GM21737 (cell line): ENCODE results near the gene KRTAP6-1.

ENCODE experiments used
- ATAC-seq: cut with Tn5 transposase; IDR thresholded peaks from one replicate; pipeline ENCODE4 v1.9.1; 2021; ENCODE audit warnings: mild to moderate bottlenecking, moderate library complexity; ENCODE audit not compliant: unreplicated experiment

The KRTAP6-1 gene, protein sequence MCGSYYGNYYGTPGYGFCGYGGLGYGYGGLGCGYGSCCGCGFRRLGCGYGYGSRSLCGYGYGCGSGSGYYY

DNA sequence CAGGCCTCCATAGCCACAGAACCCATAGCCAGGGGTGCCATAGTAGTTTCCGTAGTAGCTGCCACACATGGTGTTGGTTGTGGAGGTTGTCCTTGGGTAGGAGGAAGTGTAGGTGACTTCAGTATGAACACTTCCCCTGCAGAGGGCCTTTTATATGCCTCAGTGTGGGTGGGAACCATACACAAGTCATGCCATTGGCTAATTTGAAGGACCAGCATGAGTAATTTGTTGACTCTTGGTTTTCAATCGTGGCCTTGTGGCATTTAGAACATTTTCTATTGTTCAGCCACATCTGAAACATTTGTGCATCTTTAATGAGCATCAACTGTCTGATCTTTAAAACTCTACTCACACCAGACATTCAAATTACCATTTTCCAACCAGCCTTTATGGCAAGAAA lies at the start of gene KRTAP6-1:
KRTAP6-1 (minus strand) TSS at position 95 of the 400 bp plus-strand sequence; CDS start at position 69, 26 bp downstream.
- no peak for ATAC-seq

GRCh38 chr21:30652891-30653290 lies 39.2 kb upstream of the KRTAP6-1 start:
- ATAC-seq, result no peak

DNA sequence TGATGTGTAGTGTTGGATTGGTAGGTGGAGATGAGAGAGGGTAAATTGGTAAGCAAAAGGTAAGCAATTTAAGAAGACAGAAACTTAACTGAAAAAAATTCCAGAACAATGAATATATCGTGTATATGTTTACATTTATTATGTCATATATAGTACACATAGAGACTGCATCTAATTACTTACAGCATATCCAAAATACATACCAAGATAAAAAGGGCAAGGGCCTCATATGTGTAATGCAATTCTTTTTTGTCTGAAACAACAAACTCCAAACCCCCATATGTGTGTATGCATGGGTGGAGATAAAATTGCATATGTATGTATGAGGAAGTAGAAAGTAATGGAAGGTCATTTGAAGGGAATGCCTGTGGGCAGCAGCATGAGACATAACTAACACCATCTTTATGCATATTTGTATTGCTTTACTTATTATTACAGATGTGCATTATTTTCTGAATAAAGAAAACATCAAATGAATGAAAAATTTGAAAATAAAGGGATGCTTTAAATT lies 33.2 kb upstream of the KRTAP6-1 start:
- no peak for ATAC-seq

DNA sequence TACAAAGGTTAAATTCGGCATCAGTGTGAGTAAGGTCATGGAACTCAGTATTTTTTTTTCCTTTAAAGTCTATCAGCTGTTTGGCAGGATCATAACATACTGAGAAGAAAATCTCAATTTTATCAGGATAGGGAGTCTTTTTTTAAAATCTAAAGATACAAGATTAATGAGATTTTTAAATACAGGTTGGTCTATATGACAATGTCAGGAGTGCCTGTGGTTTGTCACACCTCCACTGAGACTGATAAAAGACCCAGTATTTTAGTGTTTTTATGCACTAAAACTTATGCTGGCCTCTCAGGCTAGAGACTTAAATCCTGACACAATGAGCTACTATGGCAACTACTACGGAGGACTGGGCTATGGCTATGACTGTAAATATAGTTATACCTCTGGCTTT lies 28.8 kb upstream of the KRTAP6-1 start, which contains the start of gene KRTAP20-3:
KRTAP20-3 (plus strand) TSS at position 301 of the 400 bp plus-strand sequence.
- no peak for ATAC-seq

GRCh38 chr21:30638686-30639085 lies 25.0 kb upstream of the KRTAP6-1 start:
- ATAC-seq, result no peak

- no peak for ATAC-seq
Observed at GRCh38 chr21:30634906-30635305, 21.2 kb upstream of the KRTAP6-1 start, which contains the start of gene KRTAP20-2. KRTAP20-2 (plus strand) TSS chr21:30635206; CDS start chr21:30635264, 58 bp downstream.

- ATAC-seq, result no peak
Observed at GRCh38 chr21:30629200-30629599, 15.5 kb upstream of the KRTAP6-1 start.

- no peak for ATAC-seq
Observed at GRCh38 chr21:30628109-30628508, 14.4 kb upstream of the KRTAP6-1 start.

GRCh38 chr21:30625449-30626165 lies 11.9 kb upstream of the KRTAP6-1 start:
- no peak for ATAC-seq

DNA sequence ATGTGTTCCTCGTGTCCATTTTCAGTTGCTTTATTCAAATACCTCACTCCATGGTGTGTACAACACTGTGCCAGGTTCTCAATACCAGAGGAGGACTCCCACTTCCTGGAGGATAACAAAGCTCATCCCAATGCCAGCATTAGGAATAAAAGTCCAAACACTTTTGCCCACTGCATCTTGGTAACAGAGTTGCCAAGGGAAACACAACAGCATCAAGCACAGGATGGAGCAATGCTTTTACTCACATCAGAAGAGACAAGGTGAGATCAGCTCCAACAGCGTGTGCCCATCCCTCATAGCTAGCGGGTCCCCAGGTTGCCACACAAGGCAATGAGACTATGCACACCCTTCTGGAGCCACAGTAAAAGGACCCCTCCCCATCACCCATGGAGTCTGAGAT lies 9.6 kb upstream of the KRTAP6-1 start:
- no peak for ATAC-seq

DNA sequence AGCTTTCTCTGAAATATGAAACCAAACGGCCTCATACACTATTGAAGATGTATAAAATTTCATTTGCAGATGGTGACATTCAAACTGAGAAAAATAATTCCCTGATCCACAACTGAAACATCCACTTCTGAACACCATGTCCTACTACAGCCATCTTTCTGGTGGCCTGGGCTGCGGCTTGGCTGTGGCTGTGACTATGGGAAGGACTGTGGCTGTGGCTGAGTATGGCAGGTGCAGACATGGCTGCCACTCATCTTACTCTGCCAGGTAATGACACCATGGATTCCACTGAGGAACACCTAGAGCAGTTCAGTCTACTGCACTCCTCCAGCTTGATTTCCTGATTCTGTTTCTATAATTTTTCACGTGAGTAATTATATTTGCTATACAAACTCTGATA lies 6.8 kb upstream of the KRTAP6-1 start, which contains the start of gene KRTAP20-4:
KRTAP20-4 (plus strand) TSS at position 106 of the 400 bp plus-strand sequence.
- ATAC-seq, result no peak

DNA sequence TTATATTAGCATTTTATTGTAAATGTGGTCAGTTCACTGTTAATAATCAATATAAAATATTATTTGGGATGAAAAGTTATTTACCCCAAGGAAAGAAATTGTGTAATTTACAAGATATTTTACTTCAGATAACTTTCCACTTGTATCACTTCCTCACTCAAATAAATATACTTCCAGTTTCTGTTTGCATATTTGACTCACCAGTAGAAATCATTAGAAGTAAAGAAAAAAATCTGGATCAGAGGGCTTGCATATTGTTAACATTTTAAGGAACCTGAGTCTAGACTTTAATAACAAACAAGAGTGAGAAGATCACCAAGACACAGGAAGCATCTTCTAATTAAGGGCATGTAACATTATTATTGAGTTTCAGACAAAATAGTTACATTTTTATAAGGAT lies 6.3 kb upstream of the KRTAP6-1 start:
- ATAC-seq, result no peak

DNA sequence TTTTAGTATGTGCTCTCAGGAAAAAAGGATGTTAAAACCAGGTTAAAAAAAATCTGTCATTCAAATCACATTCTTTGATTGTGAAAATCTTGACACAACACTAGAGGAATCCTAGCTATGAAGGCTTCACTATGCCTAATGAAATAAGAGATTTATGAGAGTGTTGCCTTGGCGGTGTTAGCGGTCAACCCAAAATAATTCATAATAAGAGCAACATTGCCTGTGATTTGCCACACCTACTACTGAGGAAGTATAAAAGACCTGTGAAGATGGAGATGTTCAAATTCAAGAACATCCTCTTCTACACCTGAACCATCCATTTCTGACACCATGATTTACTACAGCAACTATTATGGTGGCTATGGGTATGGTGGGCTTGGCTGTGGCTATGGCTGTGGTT lies 2.4 kb upstream of the KRTAP6-1 start, which contains the start of gene KRTAP20-1:
KRTAP20-1 (plus strand) TSS at position 301 of the 400 bp plus-strand sequence; CDS start at position 331, 30 bp downstream.
- ATAC-seq, result no peak

- ATAC-seq, result no peak
Observed at GRCh38 chr21:30615199-30615598, 1.5 kb upstream of the KRTAP6-1 start.

DNA sequence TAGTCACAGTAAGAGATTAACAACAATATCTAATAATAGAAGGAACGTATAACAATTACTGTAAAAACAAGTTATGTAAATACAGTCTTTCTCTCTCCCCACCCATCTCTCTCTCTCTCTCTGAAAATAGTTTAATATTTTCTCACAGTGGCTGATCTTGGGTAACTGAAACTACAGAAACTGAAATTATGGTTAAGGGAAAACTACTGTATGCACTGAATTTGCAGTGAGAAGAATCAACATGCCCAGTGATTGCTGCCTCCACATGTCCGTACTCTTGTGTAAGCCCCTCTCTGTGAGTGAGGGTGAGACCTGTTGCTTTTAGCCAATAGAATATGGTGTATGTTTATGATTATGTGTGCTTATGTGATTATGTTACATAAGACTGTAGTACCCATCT lies 1.6 kb downstream of the KRTAP6-1 start:
- no peak for ATAC-seq

DNA sequence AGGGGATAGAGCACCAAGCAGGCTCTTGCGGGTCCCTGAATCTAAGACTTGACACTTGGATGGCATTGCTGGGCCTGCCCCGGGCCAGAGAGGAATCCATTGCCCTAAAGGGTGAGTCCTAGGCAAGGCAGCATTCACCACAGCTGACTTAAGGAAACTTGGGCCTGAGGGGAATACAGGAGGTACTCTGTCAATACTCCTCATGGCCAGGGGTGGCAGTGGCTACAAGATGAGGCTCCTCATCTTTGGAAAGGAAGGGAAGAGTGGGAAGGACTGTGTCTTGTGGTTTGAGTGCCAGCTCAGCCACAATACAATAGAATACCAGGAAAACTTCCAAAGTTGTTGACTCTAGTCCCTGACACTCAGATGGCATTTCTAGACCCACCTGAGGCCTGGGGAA lies 7.8 kb downstream of the KRTAP6-1 start:
- no peak for ATAC-seq

DNA sequence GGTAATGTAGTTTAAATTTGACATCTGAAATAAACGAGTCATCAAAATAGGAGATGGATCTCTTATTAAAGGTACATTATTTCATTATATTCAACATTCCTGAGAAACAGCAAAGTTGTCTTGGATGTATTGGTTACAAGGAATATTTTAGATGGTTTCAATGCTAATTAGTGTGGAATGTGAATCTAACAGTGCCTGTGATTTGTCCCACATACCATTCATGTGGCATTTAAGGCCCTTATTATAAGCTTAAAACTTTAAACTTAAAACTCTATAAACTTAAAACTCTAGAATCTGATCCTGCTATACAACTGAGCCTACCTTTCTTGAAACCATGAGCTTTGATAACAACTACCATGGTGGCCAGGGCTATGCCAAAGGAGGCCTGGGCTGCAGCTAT lies 12.9 kb downstream of the KRTAP6-1 start, which contains the start of gene KRTAP22-1:
KRTAP22-1 (plus strand) TSS at position 301 of the 400 bp plus-strand sequence.
- no peak for ATAC-seq

DNA sequence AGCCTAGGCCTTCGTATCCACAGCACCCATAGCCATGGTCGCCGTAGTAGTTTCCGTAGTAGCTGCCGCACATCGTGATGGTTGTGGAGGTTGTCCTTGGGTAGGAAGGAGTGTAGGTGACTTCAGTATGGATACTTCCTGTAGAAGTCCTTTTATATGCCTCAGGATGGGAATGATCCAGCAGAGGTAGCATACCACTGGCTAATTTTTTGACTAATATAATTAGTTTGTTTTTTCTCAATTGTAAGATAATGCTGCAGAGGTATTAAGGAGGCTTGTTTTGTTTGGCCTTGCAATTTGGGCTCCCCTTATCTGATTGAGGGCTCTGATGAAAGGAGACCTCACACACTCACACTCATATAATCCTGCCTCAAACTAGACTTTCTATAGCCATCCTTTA lies 14.9 kb downstream of the KRTAP6-1 start, which contains the start of gene KRTAP6-2:
KRTAP6-2 (minus strand) TSS at position 101 of the 400 bp plus-strand sequence; CDS start at position 73, 28 bp downstream.
- no peak for ATAC-seq

DNA sequence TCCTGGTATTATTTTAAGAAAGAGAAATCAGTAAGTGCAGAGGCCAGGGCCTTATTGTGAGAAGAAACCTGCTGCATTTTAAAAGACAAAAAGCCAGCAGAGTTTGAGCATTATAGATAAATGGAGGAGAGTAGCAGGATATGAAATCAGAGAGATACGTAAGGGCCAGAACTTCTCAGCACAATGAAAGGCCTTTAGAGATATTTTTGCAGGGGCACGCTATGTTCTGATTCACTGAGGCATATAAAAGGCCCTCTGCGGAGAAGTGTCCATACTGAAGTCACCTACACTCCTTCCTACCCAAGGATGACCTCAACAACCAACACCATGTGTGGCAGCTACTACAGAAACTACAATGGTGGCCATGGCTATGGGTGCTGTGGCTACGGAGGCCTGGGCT lies 21.6 kb downstream of the KRTAP6-1 start, which contains the start of gene KRTAP6-3:
KRTAP6-3 (plus strand) TSS at position 301 of the 400 bp plus-strand sequence; CDS start at position 307, 6 bp downstream.
- no peak for ATAC-seq

DNA sequence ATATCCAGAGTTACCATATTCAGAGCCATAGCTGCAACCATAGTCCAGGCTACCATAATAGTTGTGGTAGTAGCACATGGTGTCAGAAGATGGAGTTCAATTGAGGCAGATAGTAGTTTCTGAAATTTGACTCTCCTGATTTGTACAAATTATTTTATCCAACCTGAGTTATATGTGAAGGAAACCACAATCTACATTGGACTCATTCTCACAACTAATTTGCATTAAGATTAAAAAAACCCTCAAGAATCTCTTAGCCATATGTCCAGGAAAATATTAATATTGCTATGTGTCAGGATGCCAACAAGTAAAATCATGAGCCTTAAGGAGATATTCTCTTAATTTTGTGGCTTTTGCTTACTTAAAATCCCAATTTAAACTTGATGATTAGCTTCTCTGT lies 23.4 kb downstream of the KRTAP6-1 start, which contains the start of gene KRTAP22-2:
KRTAP22-2 (minus strand) TSS at position 101 of the 400 bp plus-strand sequence.
- no peak for ATAC-seq

- no peak for ATAC-seq
Observed at GRCh38 chr21:30582870-30583269, 30.9 kb downstream of the KRTAP6-1 start.

DNA sequence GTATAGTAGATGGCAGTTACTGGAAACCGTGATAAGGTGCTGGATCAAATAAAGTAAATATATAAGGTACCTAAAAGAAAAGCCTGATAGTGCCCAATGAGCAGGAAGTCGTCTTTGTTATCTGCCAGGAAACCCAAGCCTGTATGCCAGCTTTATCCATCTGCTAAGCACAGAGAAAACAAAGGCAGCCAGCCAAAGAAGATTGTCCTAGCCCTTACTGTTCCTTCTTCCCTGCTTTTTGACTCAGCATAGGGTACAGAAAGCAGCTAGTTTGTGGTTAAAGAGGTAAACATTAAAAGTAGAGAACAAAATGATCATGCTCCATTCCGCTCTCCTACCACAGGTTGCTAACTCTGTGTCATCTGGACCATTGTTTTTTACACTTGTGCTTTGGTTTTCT lies 33.6 kb downstream of the KRTAP6-1 start:
- no peak for ATAC-seq
